HG02970 (cell line): ENCODE data around the gene RNF167.

ENCODE experiments used
- ATAC-seq: cut with Tn5 transposase; IDR thresholded peaks from one replicate; pipeline ENCODE4 v1.9.1; 2021; ENCODE audit warnings: mild to moderate bottlenecking, moderate library complexity, moderate number of reproducible peaks; ENCODE audit not compliant: unreplicated experiment, low FRiP score

RNF167 gene

GRCh38 chr17:4939796-4940554, at the start of gene RNF167, which contains the start of gene SLC25A11:
Gene RNF167, plus strand, starts transcription at chr17:4940268. Its CDS starts 642 bp downstream, at chr17:4940910.
Gene SLC25A11, minus strand, starts transcription at chr17:4940046. Its CDS starts 136 bp downstream, at chr17:4939910.
- ATAC-seq = peak; percentile 81

DNA sequence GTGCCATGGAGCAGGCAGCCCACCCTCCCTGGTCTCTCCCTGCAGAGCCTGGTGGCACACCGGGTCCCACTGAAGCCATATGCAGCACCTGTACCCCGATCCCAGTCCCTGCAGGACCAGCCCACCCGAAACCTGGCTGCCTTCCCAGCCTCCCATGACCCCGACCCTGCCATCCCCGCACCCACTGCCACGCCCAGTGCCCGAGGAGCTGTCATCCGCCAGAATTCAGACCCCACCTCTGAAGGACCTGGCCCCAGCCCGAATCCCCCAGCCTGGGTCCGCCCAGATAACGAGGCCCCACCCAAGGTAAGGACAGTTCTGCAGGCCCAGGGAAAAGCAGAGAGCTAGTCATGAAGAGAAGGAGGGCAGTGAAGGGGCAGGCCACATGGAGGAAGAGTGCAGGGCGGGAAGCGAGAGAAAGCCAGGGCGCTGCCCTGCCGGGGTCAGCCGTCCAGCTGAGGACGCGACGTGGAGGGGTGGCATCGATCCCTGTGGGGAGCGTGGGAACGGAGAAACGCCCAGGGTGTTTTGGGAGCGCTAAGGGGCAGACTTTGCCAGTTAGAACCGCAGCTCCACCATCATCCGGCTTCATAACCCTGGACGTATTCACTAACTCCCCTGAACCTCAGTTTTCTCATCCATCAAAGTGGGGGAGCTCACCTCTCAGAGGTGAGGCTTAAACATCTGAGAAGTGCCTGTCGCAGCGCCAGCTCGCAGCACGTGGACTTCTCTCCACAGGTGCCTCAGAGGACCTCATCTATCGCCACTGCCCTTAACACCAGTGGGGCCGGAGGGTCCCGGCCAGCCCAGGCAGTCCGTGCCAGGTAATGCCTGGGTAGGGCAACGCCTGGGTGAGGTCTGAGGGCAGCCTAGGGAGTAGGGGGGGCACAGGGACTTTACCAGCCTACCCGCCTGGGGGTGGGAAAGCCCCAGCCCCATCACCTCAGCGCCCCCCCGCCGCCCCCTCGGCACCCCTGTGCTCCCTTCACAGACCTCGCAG, 48.4 kb upstream of the RNF167 start:
- ATAC-seq = no peak

DNA sequence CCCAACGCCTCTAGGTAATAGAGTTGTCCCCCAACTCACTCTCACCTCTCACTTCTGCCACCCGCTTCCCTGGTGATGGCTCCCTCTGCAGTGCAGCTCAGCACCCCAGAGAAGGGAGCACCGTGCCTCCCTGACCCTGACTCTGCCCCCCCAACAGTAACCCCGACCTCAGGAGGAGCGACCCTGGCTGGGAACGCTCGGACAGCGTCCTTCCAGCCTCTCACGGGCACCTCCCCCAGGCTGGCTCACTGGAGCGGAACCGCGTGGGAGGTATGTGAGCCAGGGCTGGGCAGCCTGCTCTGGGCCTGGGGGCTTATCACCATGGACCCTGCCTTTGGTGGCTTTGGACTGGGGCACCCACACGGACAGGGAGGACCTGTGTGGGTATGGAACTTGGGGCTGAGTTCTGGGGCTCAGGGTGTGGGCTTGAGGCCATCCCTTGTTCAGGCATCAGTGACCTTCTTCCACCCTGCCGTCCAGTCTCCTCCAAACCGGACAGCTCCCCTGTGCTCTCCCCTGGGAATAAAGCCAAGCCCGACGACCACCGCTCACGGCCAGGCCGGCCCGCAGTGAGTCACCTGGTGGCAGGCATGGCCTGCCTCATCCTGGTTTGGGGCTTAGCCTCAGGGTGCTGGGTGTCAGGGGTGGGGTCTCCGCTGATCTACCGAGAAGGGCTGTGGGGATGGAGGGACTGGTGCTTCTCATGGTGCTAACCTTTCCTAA, 47.4 kb upstream of the RNF167 start:
- ATAC-seq = no peak

DNA sequence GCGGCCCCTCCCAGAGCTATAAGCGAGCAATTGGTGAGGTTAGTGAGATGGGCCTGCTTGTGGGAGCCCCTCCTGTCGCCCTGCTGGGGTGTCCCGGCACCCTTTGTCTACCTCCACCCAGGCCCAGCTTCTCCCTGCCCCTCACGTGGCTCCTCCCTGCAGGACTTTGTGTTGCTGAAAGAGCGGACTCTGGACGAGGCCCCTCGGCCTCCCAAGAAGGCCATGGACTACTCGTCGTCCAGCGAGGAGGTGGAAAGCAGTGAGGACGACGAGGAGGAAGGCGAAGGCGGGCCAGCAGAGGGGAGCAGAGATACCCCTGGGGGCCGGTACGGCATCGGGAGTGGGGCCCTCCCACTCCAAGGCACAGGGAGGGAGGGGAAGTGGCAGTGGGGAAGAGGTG, 46.8 kb upstream of the RNF167 start:
- ATAC-seq = no peak

GRCh38 chr17:4893721-4894560, 46.1 kb upstream of the RNF167 start:
- no peak for ATAC-seq

- no peak for ATAC-seq
Observed at GRCh38 chr17:4895121-4895520, 44.9 kb upstream of the RNF167 start.

DNA sequence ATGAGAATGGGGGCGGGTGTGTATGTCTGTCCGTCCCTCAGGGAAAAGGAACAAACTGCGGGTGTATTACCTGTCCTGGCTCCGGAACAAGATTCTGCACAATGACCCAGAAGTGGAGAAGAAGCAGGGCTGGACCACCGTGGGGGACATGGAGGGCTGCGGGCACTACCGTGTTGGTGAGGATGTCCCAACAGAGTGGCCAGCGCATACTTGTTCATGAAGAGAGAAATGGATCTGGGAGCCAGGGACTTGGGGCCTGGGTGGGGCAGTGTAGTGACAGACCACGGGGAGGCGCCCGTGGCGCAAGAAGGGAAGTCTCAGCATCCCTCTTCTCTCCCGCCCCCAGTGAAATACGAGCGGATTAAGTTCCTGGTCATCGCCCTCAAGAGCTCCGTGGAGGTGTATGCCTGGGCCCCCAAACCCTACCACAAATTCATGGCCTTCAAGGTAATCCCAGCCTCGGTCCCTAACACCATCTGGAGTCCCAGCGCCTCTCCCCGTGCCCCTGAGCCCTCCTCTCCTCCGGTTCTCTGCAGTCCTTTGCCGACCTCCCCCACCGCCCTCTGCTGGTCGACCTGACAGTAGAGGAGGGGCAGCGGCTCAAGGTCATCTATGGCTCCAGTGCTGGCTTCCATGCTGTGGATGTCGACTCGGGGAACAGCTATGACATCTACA, 44.3 kb upstream of the RNF167 start:
- no peak for ATAC-seq

DNA sequence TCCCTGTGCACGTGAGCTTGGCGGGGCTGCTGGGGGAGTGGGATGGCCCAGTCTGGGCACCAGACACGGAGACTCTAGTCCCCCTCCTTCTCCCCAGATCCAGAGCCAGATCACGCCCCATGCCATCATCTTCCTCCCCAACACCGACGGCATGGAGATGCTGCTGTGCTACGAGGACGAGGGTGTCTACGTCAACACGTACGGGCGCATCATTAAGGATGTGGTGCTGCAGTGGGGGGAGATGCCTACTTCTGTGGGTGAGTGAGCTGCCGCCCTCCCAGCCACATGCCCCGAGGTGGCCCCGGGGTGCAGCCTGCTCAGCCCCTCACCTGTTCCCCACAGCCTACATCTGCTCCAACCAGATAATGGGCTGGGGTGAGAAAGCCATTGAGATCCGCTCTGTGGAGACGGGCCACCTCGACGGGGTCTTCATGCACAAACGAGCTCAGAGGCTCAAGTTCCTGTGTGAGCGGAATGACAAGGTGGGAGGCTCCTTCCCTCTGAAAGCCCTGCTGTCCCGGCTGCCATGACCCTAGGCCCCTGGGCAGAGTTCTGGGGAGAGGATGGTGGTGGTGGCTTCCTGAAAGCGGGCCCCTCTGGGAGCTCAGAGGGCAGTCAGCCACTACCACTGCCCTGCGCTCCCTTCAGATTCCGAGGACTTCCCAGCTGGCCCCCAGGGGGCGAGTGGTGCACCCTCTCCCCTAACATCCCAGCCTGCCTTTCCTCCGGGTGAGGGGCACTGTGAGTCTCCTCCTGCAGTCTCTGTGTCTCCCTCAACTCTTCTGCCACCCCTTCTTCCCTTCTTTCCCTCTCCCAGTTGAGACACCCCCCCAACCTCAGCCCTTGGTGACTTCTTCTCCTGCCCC, 43.5 kb upstream of the RNF167 start:
- no peak for ATAC-seq

DNA sequence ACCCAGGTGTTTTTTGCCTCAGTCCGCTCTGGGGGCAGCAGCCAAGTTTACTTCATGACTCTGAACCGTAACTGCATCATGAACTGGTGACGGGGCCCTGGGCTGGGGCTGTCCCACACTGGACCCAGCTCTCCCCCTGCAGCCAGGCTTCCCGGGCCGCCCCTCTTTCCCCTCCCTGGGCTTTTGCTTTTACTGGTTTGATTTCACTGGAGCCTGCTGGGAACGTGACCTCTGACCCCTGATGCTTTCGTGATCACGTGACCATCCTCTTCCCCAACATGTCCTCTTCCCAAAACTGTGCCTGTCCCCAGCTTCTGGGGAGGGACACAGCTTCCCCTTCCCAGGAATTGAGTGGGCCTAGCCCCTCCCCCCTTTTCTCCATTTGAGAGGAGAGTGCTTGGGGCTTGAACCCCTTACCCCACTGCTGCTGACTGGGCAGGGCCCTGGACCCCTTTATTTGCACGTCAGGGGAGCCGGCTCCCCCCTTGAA, 42.8 kb upstream of the RNF167 start:
- no peak for ATAC-seq

DNA sequence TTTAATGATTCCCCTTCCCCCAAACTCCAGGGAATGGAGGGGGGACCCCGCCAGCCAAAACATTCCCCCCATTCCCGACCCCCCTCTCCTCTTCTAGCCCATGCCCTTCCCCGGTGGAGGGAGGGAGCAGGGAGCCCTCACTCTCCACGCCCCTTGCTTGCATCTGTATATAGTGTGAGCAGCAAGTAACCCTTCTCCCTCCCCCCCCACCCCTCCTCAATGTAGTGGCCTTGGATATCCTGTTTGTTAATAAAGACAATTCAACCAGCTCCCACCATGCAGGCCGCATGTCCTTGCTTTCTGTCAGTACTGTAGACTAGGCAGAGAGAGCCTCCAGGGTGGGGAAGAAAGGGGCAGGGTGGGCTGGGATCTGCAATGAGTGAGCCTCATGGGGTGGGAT, 42.3 kb upstream of the RNF167 start:
- ATAC-seq = no peak

DNA sequence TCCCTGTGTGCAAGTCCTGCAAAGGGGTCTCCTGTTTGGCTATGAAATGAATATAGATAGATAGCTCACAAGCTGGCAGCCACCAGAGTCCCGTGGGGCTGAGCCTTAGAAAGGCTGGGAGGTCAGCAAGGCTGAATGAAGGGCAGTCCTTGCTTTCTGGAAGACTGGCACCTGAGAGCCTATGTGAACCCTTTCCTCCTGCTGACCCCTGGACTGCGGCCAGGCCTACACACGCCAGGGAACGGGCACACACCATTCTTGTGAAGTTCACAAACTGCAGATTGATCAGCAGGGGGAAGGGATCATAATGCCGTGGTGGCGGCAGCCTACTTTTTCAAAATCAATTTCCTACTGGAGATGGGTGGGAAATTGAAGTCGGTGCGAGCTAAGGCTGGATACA, 41.7 kb upstream of the RNF167 start:
- no peak for ATAC-seq

GRCh38 chr17:4898927-4899326, 41.1 kb upstream of the RNF167 start:
- no peak for ATAC-seq

DNA sequence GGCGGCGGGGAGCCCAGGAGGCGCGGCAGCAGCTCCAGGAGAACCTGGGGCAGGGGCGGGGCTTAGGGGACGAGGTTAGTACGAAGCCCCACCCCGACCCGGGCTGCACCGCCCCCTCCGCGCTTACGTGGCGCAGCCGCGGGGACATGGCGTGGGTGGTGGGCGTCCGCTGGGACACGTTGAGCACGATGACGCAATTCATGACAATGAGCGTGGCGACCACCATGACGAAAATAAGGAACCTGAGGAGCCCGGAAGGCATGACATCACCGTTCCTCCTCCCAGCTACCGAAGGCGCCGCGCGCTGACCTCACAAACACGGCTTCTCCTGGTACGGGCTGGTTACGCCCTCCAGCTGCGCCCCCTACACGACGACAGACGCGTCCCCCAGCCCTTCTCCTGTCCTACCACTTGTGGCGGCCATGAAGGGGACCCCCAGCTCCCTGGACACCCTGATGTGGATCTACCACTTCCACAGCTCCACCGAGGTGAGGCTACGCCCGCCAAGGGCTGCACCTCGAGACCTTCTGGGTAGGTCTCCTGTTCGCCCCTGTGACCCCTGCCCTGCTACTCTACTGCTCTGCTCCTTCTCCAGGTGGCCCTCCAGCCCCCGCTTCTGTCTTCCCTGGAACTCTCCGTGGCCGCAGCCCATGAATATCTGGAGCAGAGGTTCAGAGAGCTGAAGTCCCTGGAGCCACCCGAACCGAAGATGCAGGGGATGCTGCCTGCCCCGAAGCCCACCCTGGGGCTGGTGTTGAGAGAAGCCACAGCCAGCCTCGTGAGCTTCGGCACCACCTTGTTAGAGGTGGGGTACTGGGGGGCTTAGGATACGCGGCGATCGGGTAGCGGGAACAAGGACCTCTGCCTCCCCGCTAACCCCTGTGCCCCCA, 40.5 kb upstream of the RNF167 start, which contains the start of gene C17orf107:
C17orf107 (plus strand) TSS at position 196 of the 890 bp plus-strand sequence; CDS start at position 423, 227 bp downstream.
- no peak for ATAC-seq

DNA sequence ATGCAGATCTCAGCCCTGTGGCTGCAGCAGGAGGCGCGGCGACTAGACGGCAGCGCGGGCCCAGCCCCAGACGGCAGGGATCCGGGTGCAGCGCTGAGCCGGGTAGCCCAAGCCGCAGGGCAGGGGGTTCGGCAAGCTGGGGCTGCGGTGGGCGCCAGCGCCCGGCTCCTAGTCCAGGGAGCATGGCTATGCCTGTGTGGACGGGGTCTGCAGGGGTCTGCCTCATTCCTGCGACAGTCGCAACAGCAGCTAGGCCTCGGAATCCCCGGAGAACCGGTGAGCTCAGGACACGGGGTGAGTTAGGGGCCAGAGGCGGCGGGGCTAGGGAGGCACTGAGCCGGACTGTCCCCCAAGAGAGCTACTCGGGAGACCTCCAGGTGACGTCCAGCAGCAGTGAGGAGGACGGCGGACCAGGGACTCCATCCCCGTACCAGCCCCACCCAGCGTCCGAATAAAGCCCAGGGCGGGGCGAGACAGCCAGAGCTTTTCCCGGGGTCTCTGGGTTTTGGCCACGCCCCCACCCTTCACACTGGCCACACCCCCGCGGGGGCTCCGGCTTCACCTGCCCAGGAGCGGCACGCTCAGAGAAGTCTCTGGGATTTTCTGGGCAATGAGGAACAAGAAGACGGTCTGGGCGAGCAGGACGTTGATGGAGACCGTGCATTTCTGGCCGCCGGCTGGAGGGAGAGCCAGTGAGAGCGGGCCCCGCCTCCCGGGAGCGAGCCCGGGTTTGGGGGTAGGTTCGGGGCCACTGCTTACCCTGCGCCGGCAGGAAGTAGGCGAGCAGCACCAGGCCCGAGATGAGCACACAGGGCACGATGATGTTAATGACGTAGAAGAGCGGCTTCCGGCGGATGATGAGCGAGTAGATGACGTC, 39.6 kb upstream of the RNF167 start:
- no peak for ATAC-seq

DNA sequence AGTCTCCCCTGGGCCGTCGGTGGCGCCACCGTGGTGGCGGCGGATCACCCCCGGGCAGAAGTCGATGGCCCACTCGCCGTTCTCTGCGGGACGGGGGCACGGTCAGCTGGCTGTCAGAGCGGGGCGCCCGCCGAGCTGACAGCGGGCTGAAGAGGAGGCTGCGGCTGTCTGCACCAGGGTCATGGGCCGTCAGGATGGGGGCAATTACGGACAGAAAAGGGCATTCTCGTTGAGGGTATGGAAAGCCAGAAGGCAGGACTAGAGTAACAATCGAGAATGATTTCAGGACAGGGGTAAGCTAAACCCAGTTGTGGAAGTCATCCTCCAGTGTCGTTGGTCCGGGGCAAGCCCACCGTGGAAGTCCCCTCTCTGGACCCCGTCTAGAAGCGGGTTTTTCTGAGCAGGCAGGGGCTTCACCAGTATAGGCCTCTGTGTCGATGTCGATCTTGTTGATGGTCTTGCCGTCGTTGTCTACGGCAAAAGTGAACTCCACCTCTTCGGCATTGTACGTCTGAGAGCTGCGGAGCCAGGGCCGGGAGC, 38.9 kb upstream of the RNF167 start:
- no peak for ATAC-seq
